GF-D8 (cell line): ENCODE results near the gene DIO1.
"Not testable (repeated sequence)": the region's sequence is repeated elsewhere in the genome, so short reads cannot be mapped to it uniquely, and the experiment has no call there.

ENCODE experiments used
- DNase-seq: peaks from one replicate; lab custom pipeline; 2025; lab: John Stamatoyannopoulos, UW

DIO1 gene

DNA sequence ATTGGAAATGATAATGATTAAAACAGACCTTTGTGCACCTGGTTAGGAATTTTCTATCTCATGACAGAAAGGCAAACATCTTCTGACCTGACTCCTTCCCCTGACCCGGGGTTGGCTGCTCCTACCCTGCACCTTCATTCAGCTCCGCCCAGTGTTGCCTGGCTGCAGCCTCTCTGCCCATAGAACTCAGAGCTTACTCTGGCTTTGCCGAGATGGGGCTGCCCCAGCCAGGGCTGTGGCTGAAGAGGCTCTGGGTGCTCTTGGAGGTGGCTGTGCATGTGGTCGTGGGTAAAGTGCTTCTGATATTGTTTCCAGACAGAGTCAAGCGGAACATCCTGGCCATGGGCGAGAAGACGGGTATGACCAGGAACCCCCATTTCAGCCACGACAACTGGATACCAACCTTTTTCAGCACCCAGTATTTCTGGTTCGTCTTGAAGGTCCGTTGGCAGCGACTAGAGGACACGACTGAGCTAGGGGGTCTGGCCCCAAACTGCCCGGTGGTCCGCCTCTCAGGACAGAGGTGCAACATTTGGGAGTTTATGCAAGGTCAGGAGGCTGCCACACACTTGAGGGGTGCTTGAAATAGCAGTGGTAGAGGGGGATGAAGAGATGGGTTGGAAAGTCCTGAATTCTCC, at the start of gene DIO1:
TSS of gene DIO1 (plus strand) at position 189 of the 638 bp plus-strand sequence. CDS start at position 213, 24 bp downstream.
- DNase-seq = no peak

- DNase-seq = no peak
Observed at GRCh38 chr1:53847980-53848379, 46.0 kb upstream of the DIO1 start.

- DNase-seq = no peak
Observed at GRCh38 chr1:53850082-53850673, 43.8 kb upstream of the DIO1 start.

- no peak for DNase-seq
Observed at GRCh38 chr1:53851571-53852285, 42.3 kb upstream of the DIO1 start.

GRCh38 chr1:53860967-53861411, 33.0 kb upstream of the DIO1 start:
- no peak for DNase-seq

DNA sequence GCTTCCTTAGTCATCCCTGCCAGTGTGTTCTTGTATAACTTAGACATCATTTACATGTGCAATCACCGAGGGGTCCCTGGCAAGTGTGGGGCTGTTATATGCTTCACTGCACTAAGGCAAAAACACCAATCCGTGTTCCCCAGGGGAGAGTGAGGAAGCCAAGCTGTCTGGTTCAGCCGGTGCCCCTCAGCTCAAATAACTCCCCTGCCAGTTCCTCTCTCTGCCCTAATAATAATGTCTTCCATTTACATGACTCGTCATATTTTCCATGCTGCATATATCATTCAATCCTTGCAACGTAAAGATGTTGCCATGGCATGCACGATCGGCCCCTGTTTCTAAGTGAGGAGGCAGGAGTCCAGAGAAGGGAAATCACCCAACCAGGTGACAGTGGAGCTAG, 31.5 kb upstream of the DIO1 start:
- no peak for DNase-seq

- DNase-seq = no peak
Observed at GRCh38 chr1:53868565-53868964, 25.4 kb upstream of the DIO1 start.

DNA sequence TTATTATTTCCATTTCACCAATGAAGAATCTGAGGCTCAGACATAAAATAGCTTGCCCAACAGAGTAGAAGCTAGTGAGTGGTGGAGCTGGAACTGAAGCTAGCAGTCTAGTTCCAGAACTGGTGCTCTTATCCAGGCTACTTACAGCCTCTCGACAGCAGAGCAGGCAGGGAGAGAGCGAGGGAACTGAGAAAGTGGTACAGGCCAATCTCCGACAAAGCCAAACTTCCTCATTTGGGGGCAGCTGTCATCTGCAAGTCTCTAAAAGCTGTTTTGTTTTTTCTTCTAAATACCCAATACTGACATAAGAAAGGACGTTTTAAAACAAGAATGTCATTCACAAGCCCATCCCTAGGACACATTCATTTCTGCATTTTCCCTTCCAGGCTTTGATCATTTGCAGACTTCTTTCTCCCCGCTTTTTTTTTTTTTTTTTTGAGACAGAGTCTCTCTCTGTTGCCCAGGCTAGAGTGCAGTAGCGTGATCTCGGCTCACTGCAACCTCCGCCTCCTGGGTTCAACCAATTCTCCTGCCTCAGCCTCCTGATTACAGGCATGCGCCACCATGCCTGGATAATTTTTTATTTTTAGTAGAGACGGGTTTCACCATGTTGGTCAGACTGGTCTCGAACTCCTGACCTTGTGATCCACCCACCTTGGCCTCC, 24.4 kb upstream of the DIO1 start:
- no peak for DNase-seq

DNA sequence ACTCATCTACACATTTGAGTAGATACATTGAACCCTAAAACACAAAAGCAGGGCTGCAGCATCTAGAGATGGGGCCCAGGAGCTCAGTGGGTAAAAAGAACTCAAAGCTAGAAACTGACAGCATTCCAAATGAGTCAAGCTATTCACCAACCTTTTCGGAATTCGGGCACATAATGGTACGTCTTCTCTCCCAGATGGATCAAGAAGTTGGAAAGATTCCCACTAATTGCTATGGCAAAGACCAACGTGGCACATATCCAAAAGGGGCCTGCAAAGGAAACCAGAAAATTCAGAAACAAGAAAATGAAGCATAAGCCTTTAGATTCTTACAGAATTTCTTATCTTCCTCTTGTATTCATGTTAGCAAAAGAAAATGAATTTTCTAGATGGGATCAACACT, 22.8 kb upstream of the DIO1 start:
- DNase-seq = no peak

GRCh38 chr1:53871773-53872484, 22.1 kb upstream of the DIO1 start:
- DNase-seq = no peak

- not testable (repeated sequence) for DNase-seq
Observed at GRCh38 chr1:53875150-53875549, 18.8 kb upstream of the DIO1 start.

DNA sequence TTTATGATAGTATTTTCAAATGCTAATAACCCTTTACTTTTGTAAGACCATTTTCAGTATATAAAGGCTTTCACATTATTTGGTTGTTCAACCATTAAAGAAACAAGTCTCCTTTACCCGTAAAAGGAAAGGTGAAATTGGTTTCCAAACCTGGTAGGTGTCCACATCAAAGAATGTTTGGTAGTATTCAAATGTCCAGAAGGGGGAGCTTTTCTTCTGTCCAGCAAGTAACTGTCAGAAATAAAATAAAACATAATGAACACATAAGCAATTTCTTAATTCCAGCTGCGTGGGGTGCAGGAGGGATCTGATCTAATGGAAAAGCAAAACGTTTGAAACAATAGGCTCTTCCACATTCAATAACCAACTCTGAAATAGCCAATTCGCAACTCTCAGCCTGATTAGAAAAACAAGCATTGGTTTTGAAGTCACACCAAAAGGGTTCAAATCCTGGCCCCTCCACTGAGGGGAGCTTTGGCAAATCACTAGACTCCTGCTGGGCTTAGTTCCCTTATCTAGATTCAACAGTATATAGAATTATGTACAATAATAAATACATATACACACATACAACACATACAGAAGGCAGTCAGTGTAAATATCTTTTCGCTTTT, 15.4 kb upstream of the DIO1 start:
- peak; percentile 16 for DNase-seq

GRCh38 chr1:53881853-53882252, 12.1 kb upstream of the DIO1 start:
- not testable (repeated sequence) for DNase-seq

GRCh38 chr1:53883600-53883999, 10.4 kb upstream of the DIO1 start:
- DNase-seq = not testable (repeated sequence)

GRCh38 chr1:53888681-53889080, 5.3 kb upstream of the DIO1 start:
- DNase-seq = no peak

DNA sequence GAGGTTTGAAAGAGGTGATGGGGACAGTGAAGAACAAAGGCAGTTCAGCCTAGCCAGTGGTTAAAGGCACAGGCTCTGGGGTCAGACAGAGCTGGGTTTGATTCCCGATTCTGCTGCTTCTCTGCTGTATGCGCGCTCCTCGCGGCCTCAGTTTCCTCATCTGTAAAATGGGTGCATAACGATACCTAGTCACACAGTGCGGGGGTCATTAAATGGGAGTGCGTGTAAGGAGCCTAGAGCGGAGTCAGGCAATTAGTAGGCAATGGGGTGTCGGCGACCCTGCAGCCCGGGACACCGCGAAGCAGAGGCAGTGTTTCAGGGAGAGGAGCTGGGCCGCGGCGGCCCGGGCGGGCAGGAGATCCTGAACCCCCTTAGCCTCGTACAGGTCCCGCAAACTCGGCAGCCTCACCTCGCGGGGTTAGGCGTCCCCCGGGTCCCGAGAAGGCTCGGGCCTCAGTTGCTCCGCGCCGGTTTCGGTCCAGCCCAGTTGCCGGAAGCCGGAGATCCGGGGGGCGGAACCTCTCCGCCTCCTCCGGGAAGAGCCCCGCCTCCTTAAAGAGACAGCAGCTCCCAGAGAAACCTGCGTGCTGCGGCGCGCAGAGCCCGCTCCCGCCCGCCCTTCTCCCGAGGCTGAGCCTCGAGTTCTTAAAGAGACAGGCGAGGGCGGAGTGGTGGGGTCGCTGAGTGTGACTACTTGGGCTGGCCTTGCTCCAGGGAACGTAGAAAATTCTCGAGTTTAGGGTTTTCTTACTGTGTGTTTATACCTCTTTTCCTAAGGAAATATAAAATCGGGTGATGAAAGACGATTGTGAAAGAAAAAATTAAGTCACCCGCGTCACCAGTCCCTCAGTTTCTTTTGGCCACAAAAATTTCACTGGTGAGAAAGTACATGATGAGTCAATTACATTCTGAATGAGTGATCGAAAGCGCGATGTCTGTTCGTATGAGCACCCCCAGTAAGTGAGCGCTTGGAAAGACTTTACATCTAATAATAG, 4.4 kb upstream of the DIO1 start, which contains the start of gene YIPF1:
TSS of gene YIPF1 (minus strand) at position 494 of the 995 bp plus-strand sequence. CDS start 860 bp downstream, outside the sequence.
- peak; percentile 81 for DNase-seq

DNA sequence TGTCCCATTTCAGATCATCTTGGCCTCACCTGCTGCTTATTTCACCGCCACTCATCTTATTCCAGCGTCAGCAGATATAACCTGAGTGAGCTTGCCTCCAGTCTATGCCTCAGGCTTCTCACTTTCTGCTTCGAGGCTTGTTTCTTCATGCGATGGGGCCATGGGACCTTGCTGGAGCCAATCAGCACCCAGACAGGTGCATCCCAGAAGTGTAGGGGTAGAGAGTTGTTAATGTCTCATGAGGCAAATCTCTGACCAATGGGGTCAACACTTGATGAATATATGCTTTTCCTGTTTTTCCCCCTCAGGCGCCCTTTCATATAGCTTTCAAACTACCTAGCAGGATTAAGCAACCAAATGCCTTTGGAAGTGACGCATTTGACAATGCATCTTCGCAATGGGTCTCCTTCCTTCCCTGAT, 3.5 kb upstream of the DIO1 start:
- DNase-seq = no peak

GRCh38 chr1:53891018-53891417, 3.0 kb upstream of the DIO1 start:
- DNase-seq = no peak

DNA sequence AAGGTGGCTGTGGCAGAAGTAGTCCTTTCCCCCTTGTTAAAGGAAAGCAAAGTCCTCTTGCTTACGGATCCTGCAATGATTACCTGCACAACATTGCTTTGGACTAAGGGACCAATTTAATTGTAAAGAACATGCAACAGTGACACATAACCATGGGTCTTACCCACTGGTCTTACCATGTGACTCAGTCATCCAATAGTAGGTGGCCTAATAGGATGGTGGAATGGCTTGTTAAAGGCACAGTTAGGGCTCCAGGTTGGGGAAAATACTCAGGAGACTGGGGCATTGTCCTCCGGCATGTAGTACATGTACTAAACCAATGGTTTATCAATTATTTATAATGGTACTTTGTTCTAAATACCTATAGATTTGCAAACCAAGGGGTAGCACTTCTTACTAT, 2.3 kb upstream of the DIO1 start:
- DNase-seq = no peak

DNA sequence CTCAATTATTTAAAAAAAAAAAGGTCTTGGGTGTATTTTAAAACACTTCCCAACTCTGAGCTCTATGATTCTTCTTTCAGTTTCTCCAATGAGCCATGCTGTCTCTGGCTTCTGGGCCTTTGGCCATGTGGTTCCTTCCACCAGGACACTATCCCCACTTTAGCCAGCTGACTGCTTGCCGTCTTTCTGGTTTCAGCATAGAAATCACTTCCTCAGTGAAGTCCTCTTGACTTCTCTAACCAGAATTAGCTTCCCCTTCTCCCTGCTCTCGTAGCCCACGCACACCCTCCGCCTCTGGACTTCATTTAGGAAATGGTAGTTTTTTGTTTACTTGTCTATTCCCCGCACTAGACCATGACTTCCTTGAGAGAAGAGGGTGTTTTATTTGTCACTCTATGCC, 1.1 kb upstream of the DIO1 start:
- DNase-seq = peak; percentile 13
